Thyroid gland (tissue), 4 donors: Measurements from ENCODE around the gene CCND1.

ENCODE experiments used
- POLR2A ChIP-seq, 2 donors: fragments of 450-650 bp; IDR thresholded peaks; one replicate each; pipeline ENCODE4 v1.6.1; 2017; ENCODE audit warnings: antibody characterized with exemption in 2 of 2, mild to moderate bottlenecking in 2 of 2, moderate library complexity in 1 of 2
- TF ChIP-seq, protein P1 (sequence below), 6 experiments: fragments of 200-600 bp in 3 of 6; fragments of 450-650 bp in 3 of 6; sonication (generic) in 3 of 6; IDR thresholded peaks; one replicate each; pipeline ENCODE4 v1.5.1; 2016 to 2019; ENCODE audit warnings: antibody characterized with exemption in 6 of 6, mild to moderate bottlenecking in 2 of 6, inconsistent platforms in 1 of 6, moderate library complexity in 1 of 6

DNA sequence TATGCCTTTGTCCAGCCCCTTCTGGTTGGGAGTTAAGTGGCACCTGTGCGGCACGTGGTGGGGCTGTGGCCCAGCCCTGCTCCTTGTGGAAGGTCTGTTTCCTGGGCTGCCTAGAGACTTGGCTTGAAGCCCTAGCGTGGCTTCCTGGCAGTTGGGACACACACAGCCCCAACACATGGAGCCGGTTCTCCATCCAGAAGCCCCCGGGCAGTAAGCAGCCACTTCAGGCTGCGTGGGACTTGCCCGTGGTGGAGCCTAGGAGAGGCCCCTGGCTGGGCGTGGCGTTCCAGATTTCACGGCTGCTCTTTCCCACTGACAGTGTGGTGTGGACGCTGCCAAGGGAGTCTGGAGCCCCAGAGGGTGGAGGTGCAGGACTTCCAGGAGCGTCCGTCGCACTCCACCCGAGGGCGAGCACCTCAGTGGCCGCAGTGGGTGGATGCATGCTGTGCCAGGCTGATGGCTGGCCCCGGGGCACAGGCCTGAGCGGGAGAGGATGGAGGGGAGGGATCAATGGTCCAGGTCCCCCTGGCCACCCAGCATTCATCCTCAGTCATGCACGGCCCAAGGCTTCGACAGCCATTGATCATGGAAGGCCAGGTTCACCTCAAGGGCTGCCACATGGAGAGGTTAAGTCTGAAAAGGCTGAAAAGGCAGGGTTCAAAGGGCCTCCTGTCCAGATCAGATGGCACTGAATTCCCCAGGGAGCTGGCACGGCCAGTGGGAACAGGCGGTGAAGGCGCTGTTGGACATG lies 9.3 kb downstream of the CCND1 start:
- TF ChIP-seq, protein P1, sequence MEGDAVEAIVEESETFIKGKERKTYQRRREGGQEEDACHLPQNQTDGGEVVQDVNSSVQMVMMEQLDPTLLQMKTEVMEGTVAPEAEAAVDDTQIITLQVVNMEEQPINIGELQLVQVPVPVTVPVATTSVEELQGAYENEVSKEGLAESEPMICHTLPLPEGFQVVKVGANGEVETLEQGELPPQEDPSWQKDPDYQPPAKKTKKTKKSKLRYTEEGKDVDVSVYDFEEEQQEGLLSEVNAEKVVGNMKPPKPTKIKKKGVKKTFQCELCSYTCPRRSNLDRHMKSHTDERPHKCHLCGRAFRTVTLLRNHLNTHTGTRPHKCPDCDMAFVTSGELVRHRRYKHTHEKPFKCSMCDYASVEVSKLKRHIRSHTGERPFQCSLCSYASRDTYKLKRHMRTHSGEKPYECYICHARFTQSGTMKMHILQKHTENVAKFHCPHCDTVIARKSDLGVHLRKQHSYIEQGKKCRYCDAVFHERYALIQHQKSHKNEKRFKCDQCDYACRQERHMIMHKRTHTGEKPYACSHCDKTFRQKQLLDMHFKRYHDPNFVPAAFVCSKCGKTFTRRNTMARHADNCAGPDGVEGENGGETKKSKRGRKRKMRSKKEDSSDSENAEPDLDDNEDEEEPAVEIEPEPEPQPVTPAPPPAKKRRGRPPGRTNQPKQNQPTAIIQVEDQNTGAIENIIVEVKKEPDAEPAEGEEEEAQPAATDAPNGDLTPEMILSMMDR (IDR thresholded peaks at IDR 0.05), result no peak
- no peak for TF ChIP-seq POLR2A (IDR thresholded peaks at IDR 0.05)
